ENCODE measurements around the gene CNIH3. TPM values are rescaled to one million over a fixed set of nuclear protein-coding genes. Genes with fewer than 3 reads are reported as not detected.

CNIH3 gene
- total and polyA plus RNA-seq, 2 donors (not counting 1 experiment from before 2014, with no cell fraction given), result 3.7 to 28.1 TPM

DNA sequence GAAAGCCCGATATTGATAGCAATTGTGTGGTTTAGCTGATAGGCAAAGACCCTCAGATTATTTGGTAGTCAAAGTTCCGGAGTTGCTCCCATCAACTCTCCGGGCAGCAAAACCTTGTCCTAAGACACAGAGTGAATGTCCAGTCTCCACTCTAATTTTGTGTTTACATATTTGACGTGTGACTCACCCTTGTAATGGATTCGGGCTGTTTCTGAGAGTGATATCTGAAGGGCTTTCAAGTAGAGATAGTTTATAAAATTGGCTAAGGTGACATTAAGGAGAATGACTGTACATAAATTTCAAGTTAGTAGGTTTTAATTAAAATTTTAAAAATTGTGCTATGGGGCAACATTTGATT is 154.2 kb downstream of the CNIH3 start:
- H3K4me1 ChIP-seq (ENCODE audit: control insufficient read depth, extremely low read depth, insufficient read depth, low read length), result peaks cover 6% of the 10 kb centered on the region
- no peaks in the 10 kb centered on the region for H3K79me2 ChIP-seq (ENCODE audit: control insufficient read depth, insufficient read depth, low read length)
- H3K36me3 ChIP-seq (ENCODE audit: control insufficient read depth, insufficient read depth, low read length), result no peaks in the 10 kb centered on the region
- TF ChIP-seq, protein P1, sequence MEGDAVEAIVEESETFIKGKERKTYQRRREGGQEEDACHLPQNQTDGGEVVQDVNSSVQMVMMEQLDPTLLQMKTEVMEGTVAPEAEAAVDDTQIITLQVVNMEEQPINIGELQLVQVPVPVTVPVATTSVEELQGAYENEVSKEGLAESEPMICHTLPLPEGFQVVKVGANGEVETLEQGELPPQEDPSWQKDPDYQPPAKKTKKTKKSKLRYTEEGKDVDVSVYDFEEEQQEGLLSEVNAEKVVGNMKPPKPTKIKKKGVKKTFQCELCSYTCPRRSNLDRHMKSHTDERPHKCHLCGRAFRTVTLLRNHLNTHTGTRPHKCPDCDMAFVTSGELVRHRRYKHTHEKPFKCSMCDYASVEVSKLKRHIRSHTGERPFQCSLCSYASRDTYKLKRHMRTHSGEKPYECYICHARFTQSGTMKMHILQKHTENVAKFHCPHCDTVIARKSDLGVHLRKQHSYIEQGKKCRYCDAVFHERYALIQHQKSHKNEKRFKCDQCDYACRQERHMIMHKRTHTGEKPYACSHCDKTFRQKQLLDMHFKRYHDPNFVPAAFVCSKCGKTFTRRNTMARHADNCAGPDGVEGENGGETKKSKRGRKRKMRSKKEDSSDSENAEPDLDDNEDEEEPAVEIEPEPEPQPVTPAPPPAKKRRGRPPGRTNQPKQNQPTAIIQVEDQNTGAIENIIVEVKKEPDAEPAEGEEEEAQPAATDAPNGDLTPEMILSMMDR (conservative IDR thresholded peaks at IDR 0.05 in 1 of 2, IDR thresholded peaks at IDR 0.05 in 1 of 2; ENCODE audit: low read depth in 1 of 2, low read length in 2 of 2), result no peak
- no peak for TF ChIP-seq EZH2 (IDR thresholded peaks at IDR 0.05; ENCODE audit: low read length, missing control alignments)
- no peaks in the 10 kb centered on the region for H3K9me3 ChIP-seq (ENCODE audit: control insufficient read depth, insufficient read depth, low read depth, low read length)
- H3K27ac ChIP-seq (ENCODE audit: insufficient read depth, low read length), result no peak overlapping the region
- H4K20me1 ChIP-seq (ENCODE audit: control insufficient read depth, extremely low read depth, insufficient read depth, low read length), result no peaks in the 10 kb centered on the region
- peak overlapping the region; percentile 44 for H3K4me2 ChIP-seq (ENCODE audit: extremely low read depth, insufficient read depth, low read length)
- peak; percentile 72 to 85 for DNase-seq (ENCODE audit: low read depth in 2 of 2)
- no peak overlapping the region for H2AFZ ChIP-seq (ENCODE audit: low read length)
- H3K9ac ChIP-seq (ENCODE audit: insufficient read depth, low read length), result no peak overlapping the region
- no peaks in the 10 kb centered on the region for H3K27me3 ChIP-seq (ENCODE audit: control insufficient read depth, insufficient read depth, low read length)
- H3K4me3 ChIP-seq (replicated peaks in 1 of 4; ENCODE audit: control extremely low read depth in 1 of 4, insufficient read depth in 1 of 4, low read depth in 3 of 4, low read length in 4 of 4), result no peak overlapping the region

DNA sequence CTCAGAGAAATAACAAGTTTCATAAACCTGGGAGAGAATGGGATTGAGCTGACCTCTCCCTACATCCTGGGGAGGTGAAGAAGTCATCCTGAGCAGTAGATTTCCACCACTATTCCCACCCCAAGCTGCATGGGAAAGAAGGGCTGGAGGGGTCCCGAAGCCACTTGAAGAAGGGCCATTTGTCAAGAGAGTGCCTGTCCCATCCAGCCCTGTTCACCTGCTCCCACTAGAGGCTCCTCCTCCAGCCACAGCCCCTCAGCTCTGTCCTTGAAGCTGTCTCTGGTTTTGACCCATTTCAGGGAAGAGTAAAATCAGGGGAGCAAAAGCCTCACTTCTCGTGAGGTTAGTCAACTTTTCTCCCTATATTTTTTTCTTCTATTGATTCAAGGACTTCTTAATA is 157.5 kb downstream of the CNIH3 start:
- no peaks in the 10 kb centered on the region for H4K20me1 ChIP-seq (ENCODE audit: control insufficient read depth, extremely low read depth, insufficient read depth, low read length)
- no peak overlapping the region for H3K27ac ChIP-seq (ENCODE audit: insufficient read depth, low read length)
- no peak overlapping the region for H2AFZ ChIP-seq (ENCODE audit: low read length)
- H3K79me2 ChIP-seq (ENCODE audit: control insufficient read depth, insufficient read depth, low read length), result no peaks in the 10 kb centered on the region
- no peak for DNase-seq (ENCODE audit: low read depth in 2 of 2)
- H3K4me1 ChIP-seq (ENCODE audit: control insufficient read depth, extremely low read depth, insufficient read depth, low read length), result peaks cover 6% of the 10 kb centered on the region
- H3K36me3 ChIP-seq (ENCODE audit: control insufficient read depth, insufficient read depth, low read length), result no peaks in the 10 kb centered on the region
- TF ChIP-seq EZH2 (IDR thresholded peaks at IDR 0.05; ENCODE audit: low read length, missing control alignments), result no peak
- TF ChIP-seq, protein P1 (conservative IDR thresholded peaks at IDR 0.05 in 1 of 2, IDR thresholded peaks at IDR 0.05 in 1 of 2; ENCODE audit: low read depth in 1 of 2, low read length in 2 of 2), result no peak
- no peaks in the 10 kb centered on the region for H3K27me3 ChIP-seq (ENCODE audit: control insufficient read depth, insufficient read depth, low read length)
- no peaks in the 10 kb centered on the region for H3K9me3 ChIP-seq (ENCODE audit: control insufficient read depth, insufficient read depth, low read depth, low read length)
- H3K4me3 ChIP-seq (replicated peaks in 1 of 4; ENCODE audit: control extremely low read depth in 1 of 4, insufficient read depth in 1 of 4, low read depth in 3 of 4, low read length in 4 of 4), result no peak overlapping the region
- H3K4me2 ChIP-seq (ENCODE audit: extremely low read depth, insufficient read depth, low read length), result no peak overlapping the region
- H3K9ac ChIP-seq (ENCODE audit: insufficient read depth, low read length), result no peak overlapping the region

DNA sequence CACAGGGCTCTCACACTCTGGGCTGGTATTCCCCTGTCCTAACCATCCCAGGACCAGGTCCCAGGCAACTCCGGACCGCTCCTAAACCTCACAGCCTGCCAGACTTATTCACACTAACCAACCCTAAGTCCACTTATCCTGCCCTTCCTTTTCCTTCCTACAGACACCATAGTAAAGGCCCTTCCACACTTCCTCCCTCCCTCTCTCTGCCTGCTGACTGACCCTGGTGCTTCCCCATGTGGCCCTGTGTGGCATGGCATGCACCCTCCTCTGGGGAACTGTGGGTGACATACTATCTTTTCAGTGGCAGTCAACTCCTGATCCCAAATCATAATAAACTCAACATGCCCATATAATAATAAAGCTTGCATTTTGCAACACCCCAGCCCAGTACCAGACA is 158.3 kb downstream of the CNIH3 start:
- DNase-seq (ENCODE audit: low read depth in 2 of 2), result no peak
- H3K79me2 ChIP-seq (ENCODE audit: control insufficient read depth, insufficient read depth, low read length), result no peaks in the 10 kb centered on the region
- H2AFZ ChIP-seq (ENCODE audit: low read length), result no peak overlapping the region
- no peak overlapping the region for H3K4me2 ChIP-seq (ENCODE audit: extremely low read depth, insufficient read depth, low read length)
- H4K20me1 ChIP-seq (ENCODE audit: control insufficient read depth, extremely low read depth, insufficient read depth, low read length), result no peaks in the 10 kb centered on the region
- no peak overlapping the region for H3K4me3 ChIP-seq (replicated peaks in 1 of 4; ENCODE audit: control extremely low read depth in 1 of 4, insufficient read depth in 1 of 4, low read depth in 3 of 4, low read length in 4 of 4)
- no peaks in the 10 kb centered on the region for H3K9me3 ChIP-seq (ENCODE audit: control insufficient read depth, insufficient read depth, low read depth, low read length)
- no peak overlapping the region for H3K9ac ChIP-seq (ENCODE audit: insufficient read depth, low read length)
- no peak for TF ChIP-seq EZH2 (IDR thresholded peaks at IDR 0.05; ENCODE audit: low read length, missing control alignments)
- TF ChIP-seq, protein P1 (conservative IDR thresholded peaks at IDR 0.05 in 1 of 2, IDR thresholded peaks at IDR 0.05 in 1 of 2; ENCODE audit: low read depth in 1 of 2, low read length in 2 of 2), result peak in 1 of 2 donors; percentile 20
- H3K36me3 ChIP-seq (ENCODE audit: control insufficient read depth, insufficient read depth, low read length), result no peaks in the 10 kb centered on the region
- H3K4me1 ChIP-seq (ENCODE audit: control insufficient read depth, extremely low read depth, insufficient read depth, low read length), result peaks cover 6% of the 10 kb centered on the region
- H3K27ac ChIP-seq (ENCODE audit: insufficient read depth, low read length), result no peak overlapping the region
- no peaks in the 10 kb centered on the region for H3K27me3 ChIP-seq (ENCODE audit: control insufficient read depth, insufficient read depth, low read length)

Measured in fibroblast of lung (primary cell).